Gastrocnemius medialis (tissue), 4 donors: Measurements from ENCODE around the gene KIF26B.

Source experiments
- POLR2A ChIP-seq, 2 donors: fragments of 450-650 bp; IDR thresholded peaks; one replicate each; pipeline ENCODE4 v1.6.1; 2017; ENCODE audit warnings: antibody characterized with exemption in 2 of 2, mild to moderate bottlenecking in 2 of 2, moderate library complexity in 2 of 2
- TF ChIP-seq, protein P1 (sequence below), 5 experiments: fragments of 450-650 bp in 3 of 5; fragments of 200-600 bp in 2 of 5; sonication (generic) in 2 of 5; IDR thresholded peaks in 4 of 5; conservative IDR thresholded peaks in 1 of 5; 1 replicate in 4 of 5; 2 replicates in 1 of 5; pipeline ENCODE4 v1.5.1; 2016 to 2019; ENCODE audit warnings: antibody characterized with exemption in 5 of 5, mild to moderate bottlenecking in 3 of 5, moderate library complexity in 3 of 5

DNA sequence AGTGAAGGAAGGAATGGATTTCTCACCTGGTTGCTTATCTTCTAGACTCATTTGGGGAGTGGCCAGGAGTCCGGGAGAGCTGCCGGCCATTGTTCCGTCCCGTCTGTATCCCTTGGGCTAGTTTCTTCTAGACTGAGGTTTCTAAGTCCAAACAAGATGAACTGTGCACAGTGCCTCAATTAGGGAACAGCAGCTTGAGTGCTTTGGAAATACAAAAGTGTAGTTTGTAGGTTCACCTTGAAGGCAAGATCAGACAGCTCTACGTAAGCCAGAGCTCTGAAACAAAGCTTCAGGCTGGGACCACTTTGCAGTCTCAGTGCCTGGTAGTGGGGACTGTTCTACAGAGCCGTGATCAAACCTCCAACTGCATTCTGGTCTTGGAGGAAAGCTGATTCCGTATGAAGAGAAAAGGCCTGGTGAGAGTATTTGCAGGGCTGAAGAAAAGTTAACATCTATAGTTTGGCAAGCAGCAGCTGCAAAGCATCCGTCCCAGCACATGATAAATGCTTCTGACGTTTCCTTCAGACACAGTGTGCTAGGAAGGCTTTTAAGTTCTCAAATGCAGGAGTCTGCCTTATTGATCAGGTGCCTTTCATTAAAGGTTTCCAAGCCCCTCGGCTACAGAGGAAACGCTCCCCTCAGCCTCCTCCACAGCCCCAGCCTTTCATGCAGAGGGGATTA, 432.8 kb downstream of the KIF26B start:
- TF ChIP-seq, protein P1, sequence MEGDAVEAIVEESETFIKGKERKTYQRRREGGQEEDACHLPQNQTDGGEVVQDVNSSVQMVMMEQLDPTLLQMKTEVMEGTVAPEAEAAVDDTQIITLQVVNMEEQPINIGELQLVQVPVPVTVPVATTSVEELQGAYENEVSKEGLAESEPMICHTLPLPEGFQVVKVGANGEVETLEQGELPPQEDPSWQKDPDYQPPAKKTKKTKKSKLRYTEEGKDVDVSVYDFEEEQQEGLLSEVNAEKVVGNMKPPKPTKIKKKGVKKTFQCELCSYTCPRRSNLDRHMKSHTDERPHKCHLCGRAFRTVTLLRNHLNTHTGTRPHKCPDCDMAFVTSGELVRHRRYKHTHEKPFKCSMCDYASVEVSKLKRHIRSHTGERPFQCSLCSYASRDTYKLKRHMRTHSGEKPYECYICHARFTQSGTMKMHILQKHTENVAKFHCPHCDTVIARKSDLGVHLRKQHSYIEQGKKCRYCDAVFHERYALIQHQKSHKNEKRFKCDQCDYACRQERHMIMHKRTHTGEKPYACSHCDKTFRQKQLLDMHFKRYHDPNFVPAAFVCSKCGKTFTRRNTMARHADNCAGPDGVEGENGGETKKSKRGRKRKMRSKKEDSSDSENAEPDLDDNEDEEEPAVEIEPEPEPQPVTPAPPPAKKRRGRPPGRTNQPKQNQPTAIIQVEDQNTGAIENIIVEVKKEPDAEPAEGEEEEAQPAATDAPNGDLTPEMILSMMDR (IDR thresholded peaks at IDR 0.05 in 4 of 5, conservative IDR thresholded peaks at IDR 0.05 in 1 of 5) = no peak
- TF ChIP-seq POLR2A (IDR thresholded peaks at IDR 0.05) = no peak
